PFSK-1 (cell line): Measurements from ENCODE around the gene QRFPR.

ENCODE experiments used
- REST ChIP-seq, 2 experiments: IDR thresholded peaks; 2 replicates each; pipeline versions ENCODE4 v1.6.1 to v1.8.0; 2011 to 2012; ENCODE audit warnings: low read depth in 2 of 2, low read length in 2 of 2, control low read depth in 1 of 2, inconsistent platforms in 1 of 2, mild to moderate bottlenecking in 1 of 2, moderate library complexity in 1 of 2; ENCODE audit not compliant: insufficient read depth in 1 of 2
- SIN3A ChIP-seq: IDR thresholded peaks from 2 replicates; pipeline ENCODE4 v1.6.1; 2012; ENCODE audit warnings: mild to moderate bottlenecking, low read length, moderate library complexity, borderline replicate concordance; ENCODE audit not compliant: insufficient read depth

GRCh38 chr4:121421594-121421993, 40.8 kb upstream of the QRFPR start:
- no peak for TF ChIP-seq REST (IDR thresholded peaks at IDR 0.05; ENCODE audit: insufficient read depth in 1 of 2, low read depth in 2 of 2, low read length in 2 of 2)
- no peak for TF ChIP-seq SIN3A
